GM12892 (cell line): ENCODE measurements around the gene RAP1GAP2.

Source experiments
- POLR2AphosphoS5 ChIP-seq: IDR thresholded peaks from 2 replicates; pipeline ENCODE4 v1.6.1; 2011; ENCODE audit warnings: low read depth, low read length, control low read depth
- TAF1 ChIP-seq: IDR thresholded peaks from 2 replicates; pipeline ENCODE4 v1.6.1; 2011; ENCODE audit warnings: low read depth, mild to moderate bottlenecking, control low read depth, low read length, borderline replicate concordance

DNA sequence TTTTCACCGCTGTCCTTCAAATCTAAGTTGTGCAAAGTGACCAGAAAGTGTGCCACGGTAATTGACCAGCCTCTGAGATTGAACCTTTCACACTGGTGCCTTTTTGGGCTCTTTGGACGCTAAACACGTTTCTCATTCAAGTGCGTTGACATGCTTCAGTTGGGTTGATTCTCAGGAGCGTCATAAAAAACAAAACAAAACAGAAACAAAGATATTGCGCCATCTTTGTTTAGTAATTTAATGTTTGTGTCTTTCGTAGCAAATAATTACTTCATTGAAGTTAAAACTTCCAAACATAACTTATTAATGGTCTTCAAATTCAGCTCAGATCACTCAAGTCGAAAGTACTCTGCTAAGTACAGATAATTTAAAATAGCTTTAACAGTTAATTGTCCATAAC lies 187.0 kb downstream of the RAP1GAP2 start:
- TF ChIP-seq POLR2AphosphoS5 = no peak
- TF ChIP-seq TAF1 = no peak
